Measurements from ENCODE around the gene PMEPA1.
"Not testable (repeated sequence)": the region's sequence is repeated elsewhere in the genome, so short reads cannot be mapped to it uniquely, and the experiment has no call there.

Gene PMEPA1

GRCh38 chr20:57648878-57649616, 60.8 kb downstream of the PMEPA1 start:
- peak; percentile 45 for DNase-seq

- peak; percentile 26 for DNase-seq
Observed at GRCh38 chr20:57647933-57648785, 61.7 kb downstream of the PMEPA1 start.

- DNase-seq: peak; percentile 32
Observed at GRCh38 chr20:57647006-57647932, 62.5 kb downstream of the PMEPA1 start.

GRCh38 chr20:57638895-57639236, 70.9 kb downstream of the PMEPA1 start:
- DNase-seq: no peak

GRCh38 chr20:57638173-57638894, 71.5 kb downstream of the PMEPA1 start:
- DNase-seq: no peak

GRCh38 chr20:57633945-57634491, 75.8 kb downstream of the PMEPA1 start:
- peak; percentile 23 for DNase-seq

- no peak for DNase-seq
Observed at GRCh38 chr20:57632286-57632685, 77.5 kb downstream of the PMEPA1 start.

GRCh38 chr20:57630061-57630460, 79.8 kb downstream of the PMEPA1 start:
- DNase-seq: no peak

GRCh38 chr20:57629491-57629901, 80.3 kb downstream of the PMEPA1 start:
- DNase-seq: peak; percentile 71

GRCh38 chr20:57628962-57629308, 80.9 kb downstream of the PMEPA1 start:
- not testable (repeated sequence) for DNase-seq

GRCh38 chr20:57628047-57628961, 81.5 kb downstream of the PMEPA1 start:
- peak; percentile 65 for DNase-seq

- DNase-seq: peak; percentile 50
Observed at GRCh38 chr20:57627339-57627738, 82.5 kb downstream of the PMEPA1 start.

- no peak for DNase-seq
Observed at GRCh38 chr20:57625978-57626377, 83.8 kb downstream of the PMEPA1 start.

- peak; percentile 40 for DNase-seq
Observed at GRCh38 chr20:57625181-57625958, 84.4 kb downstream of the PMEPA1 start.

GRCh38 chr20:57624124-57624523, 85.7 kb downstream of the PMEPA1 start:
- DNase-seq: no peak

GRCh38 chr20:57622579-57623381, 87.0 kb downstream of the PMEPA1 start:
- DNase-seq: peak; percentile 85

GRCh38 chr20:57622201-57622570, 87.6 kb downstream of the PMEPA1 start:
- no peak for DNase-seq

- no peak for DNase-seq
Observed at GRCh38 chr20:57621421-57622200, 88.2 kb downstream of the PMEPA1 start.

- no peak for DNase-seq
Observed at GRCh38 chr20:57620999-57621398, 88.8 kb downstream of the PMEPA1 start.

Measured in activated CD8-positive, alpha-beta memory T cell treated with anti-CD3 and anti-CD28 coated beads, Interleukin-2, amount 50 U/mL, for 48 hours (primary cell).